ENCODE measurements around the gene KDM2B.

KDM2B gene

GRCh38 chr12:121520119-121520518, 60.7 kb downstream of the KDM2B start:
- Histone ChIP-seq H3K9me3 (no peaks in the 10 kb centered on the region), H3K36me3 (peaks cover 72% of the 10 kb centered on the region), H3K27ac (peak overlapping the region; percentile 53), H3K4me1 (peaks cover 43% of the 10 kb centered on the region), H3K4me3 (no peak overlapping the region), H3K4me2 (no peak overlapping the region), H3K9ac (no peak overlapping the region), H4K20me1 (no peaks in the 10 kb centered on the region), H3K27me3 (no peaks in the 10 kb centered on the region)
- no peak for TF ChIP-seq Cebpa-rat (IDR thresholded peaks at IDR 0.05)

- Histone ChIP-seq H3K27me3 (no peaks in the 10 kb centered on the region), H3K36me3 (peaks cover 65% of the 10 kb centered on the region), H4K20me1 (no peaks in the 10 kb centered on the region), H3K4me1 (peaks cover 38% of the 10 kb centered on the region), H3K9ac (no peak overlapping the region), H3K4me2 (no peak overlapping the region), H3K9me3 (no peaks in the 10 kb centered on the region), H3K27ac (no peak overlapping the region), H3K4me3 (no peak overlapping the region)
- TF ChIP-seq Cebpa-rat (IDR thresholded peaks at IDR 0.05): no peak
Measured at GRCh38 chr12:121519227-121519626, 61.6 kb downstream of the KDM2B start.

GRCh38 chr12:121518656-121519055, 62.2 kb downstream of the KDM2B start:
- Histone ChIP-seq H3K4me3 (no peak overlapping the region), H3K9me3 (no peaks in the 10 kb centered on the region), H4K20me1 (no peaks in the 10 kb centered on the region), H3K36me3 (peaks cover 65% of the 10 kb centered on the region), H3K9ac (no peak overlapping the region), H3K4me1 (peaks cover 38% of the 10 kb centered on the region), H3K4me2 (no peak overlapping the region), H3K27ac (no peak overlapping the region), H3K27me3 (no peaks in the 10 kb centered on the region)
- no peak for TF ChIP-seq Cebpa-rat (IDR thresholded peaks at IDR 0.05)

- no peak overlapping the region for H3K4me2 ChIP-seq
- H3K36me3 ChIP-seq: peaks cover 79% of the 10 kb centered on the region
- peaks cover 40% of the 10 kb centered on the region for H3K4me1 ChIP-seq
- H3K9ac ChIP-seq: no peak overlapping the region
- no peaks in the 10 kb centered on the region for H3K9me3 ChIP-seq
- no peaks in the 10 kb centered on the region for H4K20me1 ChIP-seq
- no peak overlapping the region for H3K4me3 ChIP-seq
- no peak overlapping the region for H3K27ac ChIP-seq
- no peaks in the 10 kb centered on the region for H3K27me3 ChIP-seq
- TF ChIP-seq Cebpa-rat (IDR thresholded peaks at IDR 0.05): no peak
Measured at GRCh38 chr12:121516437-121517011, 64.3 kb downstream of the KDM2B start.

GRCh38 chr12:121515615-121516014, 65.2 kb downstream of the KDM2B start:
- H3K27ac ChIP-seq: no peak overlapping the region
- H3K36me3 ChIP-seq: peaks cover 79% of the 10 kb centered on the region

GRCh38 chr12:121514184-121514742, 66.6 kb downstream of the KDM2B start:
- no peak for TF ChIP-seq Cebpa-rat (IDR thresholded peaks at IDR 0.05)
- Histone ChIP-seq H4K20me1 (no peaks in the 10 kb centered on the region), H3K36me3 (peaks cover 79% of the 10 kb centered on the region), H3K27me3 (no peaks in the 10 kb centered on the region), H3K4me2 (peak overlapping the region; percentile 69), H3K4me1 (peaks cover 31% of the 10 kb centered on the region), H3K9ac (no peak overlapping the region), H3K27ac (peak overlapping the region; percentile 18; the same call in 1 of the 2 replicates), H3K9me3 (no peaks in the 10 kb centered on the region), H3K4me3 (no peak overlapping the region)

More at GRCh38 chr12:121515615-121516014, 65.2 kb downstream of the KDM2B start:
- Histone ChIP-seq H3K4me3 (no peak overlapping the region), H4K20me1 (no peaks in the 10 kb centered on the region), H3K9me3 (no peaks in the 10 kb centered on the region), H3K9ac (no peak overlapping the region), H3K4me2 (no peak overlapping the region), H3K4me1 (peaks cover 31% of the 10 kb centered on the region), H3K27me3 (no peaks in the 10 kb centered on the region)
- TF ChIP-seq Cebpa-rat (IDR thresholded peaks at IDR 0.05): no peak

GRCh38 chr12:121513464-121514183, 67.2 kb downstream of the KDM2B start:
- Histone ChIP-seq H3K36me3 (peaks cover 79% of the 10 kb centered on the region), H3K9ac (no peak overlapping the region), H3K27me3 (no peaks in the 10 kb centered on the region), H4K20me1 (no peaks in the 10 kb centered on the region), H3K27ac (no peak overlapping the region), H3K9me3 (no peaks in the 10 kb centered on the region), H3K4me1 (peaks cover 38% of the 10 kb centered on the region), H3K4me3 (no peak overlapping the region), H3K4me2 (peak overlapping the region; percentile 69)
- TF ChIP-seq Cebpa-rat (IDR thresholded peaks at IDR 0.05): no peak

GRCh38 chr12:121512561-121512960, 68.3 kb downstream of the KDM2B start:
- no peak for TF ChIP-seq Cebpa-rat (IDR thresholded peaks at IDR 0.05)
- H3K9me3 ChIP-seq: no peaks in the 10 kb centered on the region
- no peak overlapping the region for H3K27ac ChIP-seq
- H3K4me2 ChIP-seq: peak overlapping the region; percentile 24; the same call in 1 of the 2 replicates
- H3K4me3 ChIP-seq: no peak overlapping the region
- no peak overlapping the region for H3K9ac ChIP-seq
- H3K36me3 ChIP-seq: peaks cover 79% of the 10 kb centered on the region
- H3K27me3 ChIP-seq: no peaks in the 10 kb centered on the region
- H3K4me1 ChIP-seq: peaks cover 48% of the 10 kb centered on the region
- H4K20me1 ChIP-seq: no peaks in the 10 kb centered on the region

GRCh38 chr12:121511916-121512315, 68.9 kb downstream of the KDM2B start:
- no peak overlapping the region for H3K4me3 ChIP-seq
- H3K9me3 ChIP-seq: no peaks in the 10 kb centered on the region
- no peak overlapping the region; the same call in 1 of the 2 replicates for H3K9ac ChIP-seq
- H3K27ac ChIP-seq: no peak overlapping the region
- H3K36me3 ChIP-seq: peaks cover 78% of the 10 kb centered on the region
- peaks cover 55% of the 10 kb centered on the region for H3K4me1 ChIP-seq
- no peaks in the 10 kb centered on the region for H4K20me1 ChIP-seq
- peak overlapping the region; percentile 24 for H3K4me2 ChIP-seq
- H3K27me3 ChIP-seq: no peaks in the 10 kb centered on the region
- TF ChIP-seq Cebpa-rat (IDR thresholded peaks at IDR 0.05): no peak

- H4K20me1 ChIP-seq: no peaks in the 10 kb centered on the region
- H3K36me3 ChIP-seq: peaks cover 75% of the 10 kb centered on the region
- 0 out of 2 replicates have a peak overlapping the region, but pooled peaks have one; percentile 37 for H3K4me2 ChIP-seq
- H3K27me3 ChIP-seq: no peaks in the 10 kb centered on the region
- TF ChIP-seq Cebpa-rat (IDR thresholded peaks at IDR 0.05): no peak
- no peak overlapping the region for H3K27ac ChIP-seq
- no peak overlapping the region for H3K4me3 ChIP-seq
- H3K9me3 ChIP-seq: no peaks in the 10 kb centered on the region
- no peak overlapping the region for H3K9ac ChIP-seq
- peaks cover 69% of the 10 kb centered on the region for H3K4me1 ChIP-seq
Measured at GRCh38 chr12:121509339-121509738, 71.5 kb downstream of the KDM2B start.

Measured in BLaER1 (cell line).